OCI-LY3 (cell line): Measurements from ENCODE around the gene TMTC4.

Experiments
- H2AFZ ChIP-seq: fragments of 200-600, 300-600 bp; shearing (Covaris generic); 2 replicates; pipeline ENCODE4 v1.6.0; 2014; ENCODE audit warnings: antibody characterized with exemption, low read depth, low read length
- H3K27ac ChIP-seq: fragments of 200-600, 300-600 bp; sonication (generic); 2 replicates; pipeline ENCODE4 v1.5.1; 2014; ENCODE audit warnings: mild to moderate bottlenecking, low read length, moderate library complexity, mixed read lengths
- H3K27me3 ChIP-seq: fragments of 200-600, 300-600 bp; sonication (generic); 2 replicates; pipeline ENCODE4 v1.6.1; 2014; ENCODE audit warnings: low read depth, low read length, mixed read lengths
- H3K36me3 ChIP-seq: fragments of 200-600, 300-600 bp; sonication (generic); replicated peaks from 2 replicates; pipeline ENCODE3; 2014; ENCODE audit warnings: low read depth, low read length, mixed read lengths
- H3K4me1 ChIP-seq: fragments of 300-600, 200-600 bp; sonication (generic); 2 replicates; pipeline ENCODE4 v1.6.1; 2014; ENCODE audit warnings: low read length, mixed read lengths
- H3K4me2 ChIP-seq: fragments of 200-600, 300-600 bp; sonication (generic); 2 replicates; pipeline ENCODE4 v1.6.1; 2014; ENCODE audit warnings: low read length, mixed read lengths
- H3K4me3 ChIP-seq: fragments of 300-600, 200-600 bp; sonication (generic); 2 replicates; pipeline ENCODE4 v1.5.1; 2014; ENCODE audit warnings: antibody characterized with exemption, mild to moderate bottlenecking, low read length, moderate library complexity
- H3K79me2 ChIP-seq: fragments of 300-600, 200-600 bp; shearing (Covaris generic); 2 replicates; pipeline ENCODE4 v1.6.1; 2014; ENCODE audit warnings: mild to moderate bottlenecking, low read length, mixed read lengths
- H3K9ac ChIP-seq: fragments of 300-600, 200-600 bp; shearing (Covaris generic); 2 replicates; pipeline ENCODE4 v1.6.0; 2014; ENCODE audit warnings: mild to moderate bottlenecking, low read length, moderate library complexity
- H3K9me3 ChIP-seq: fragments of 200-600, 300-600 bp; shearing (Covaris generic); 2 replicates; pipeline ENCODE4 v1.6.1; 2014; ENCODE audit warnings: low read length, mixed read lengths; ENCODE audit not compliant: insufficient read depth
- H4K20me1 ChIP-seq: fragments of 200-600, 300-600 bp; sonication (generic); 2 replicates; pipeline ENCODE4 v1.6.1; 2016; ENCODE audit warnings: low read length, mixed read lengths; ENCODE audit not compliant: insufficient read depth
- EZH2phosphoT487 ChIP-seq: fragments of 200-600 bp; shearing (Covaris generic); IDR thresholded peaks from 2 replicates; pipeline ENCODE4 v1.6.1; 2018; ENCODE audit warnings: antibody characterized with exemption, mixed run types, low read depth
- TF ChIP-seq, protein P1 (sequence below): fragments of 200-600, 300-600 bp; sonication (generic); IDR thresholded peaks from 2 replicates; pipeline ENCODE4 v1.5.1; 2014; ENCODE audit warnings: antibody characterized with exemption, low read length, low read depth

The TMTC4 gene

DNA sequence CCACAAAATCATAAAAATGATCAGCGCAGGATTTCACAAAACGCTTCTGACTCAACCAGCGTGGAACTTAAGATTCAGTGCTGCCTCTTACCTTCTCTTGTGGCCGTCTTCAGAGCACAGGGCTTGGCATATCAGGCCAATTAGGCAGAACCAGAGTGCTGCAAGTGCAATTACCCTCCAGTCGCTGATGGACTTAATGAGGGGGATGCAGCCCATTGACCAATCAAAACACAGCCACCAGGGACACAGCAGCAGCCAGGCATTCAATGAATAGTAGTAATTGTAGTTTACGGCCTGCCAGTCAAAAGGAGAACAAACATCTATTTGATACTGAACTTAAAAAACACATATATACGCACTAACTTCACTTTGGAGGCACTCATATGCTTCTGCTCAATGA, 38.2 kb downstream of the TMTC4 start:
- no peaks in the 10 kb centered on the region for H3K27me3 ChIP-seq
- H4K20me1 ChIP-seq = no peaks in the 10 kb centered on the region
- H3K4me3 ChIP-seq = no peak overlapping the region
- H3K4me1 ChIP-seq = no peaks in the 10 kb centered on the region
- H3K9me3 ChIP-seq = no peaks in the 10 kb centered on the region
- no peaks in the 10 kb centered on the region for H3K79me2 ChIP-seq
- H3K4me2 ChIP-seq = no peak overlapping the region
- no peak overlapping the region for H2AFZ ChIP-seq
- TF ChIP-seq, protein P1, sequence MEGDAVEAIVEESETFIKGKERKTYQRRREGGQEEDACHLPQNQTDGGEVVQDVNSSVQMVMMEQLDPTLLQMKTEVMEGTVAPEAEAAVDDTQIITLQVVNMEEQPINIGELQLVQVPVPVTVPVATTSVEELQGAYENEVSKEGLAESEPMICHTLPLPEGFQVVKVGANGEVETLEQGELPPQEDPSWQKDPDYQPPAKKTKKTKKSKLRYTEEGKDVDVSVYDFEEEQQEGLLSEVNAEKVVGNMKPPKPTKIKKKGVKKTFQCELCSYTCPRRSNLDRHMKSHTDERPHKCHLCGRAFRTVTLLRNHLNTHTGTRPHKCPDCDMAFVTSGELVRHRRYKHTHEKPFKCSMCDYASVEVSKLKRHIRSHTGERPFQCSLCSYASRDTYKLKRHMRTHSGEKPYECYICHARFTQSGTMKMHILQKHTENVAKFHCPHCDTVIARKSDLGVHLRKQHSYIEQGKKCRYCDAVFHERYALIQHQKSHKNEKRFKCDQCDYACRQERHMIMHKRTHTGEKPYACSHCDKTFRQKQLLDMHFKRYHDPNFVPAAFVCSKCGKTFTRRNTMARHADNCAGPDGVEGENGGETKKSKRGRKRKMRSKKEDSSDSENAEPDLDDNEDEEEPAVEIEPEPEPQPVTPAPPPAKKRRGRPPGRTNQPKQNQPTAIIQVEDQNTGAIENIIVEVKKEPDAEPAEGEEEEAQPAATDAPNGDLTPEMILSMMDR = no peak
- no peak for TF ChIP-seq EZH2phosphoT487
- no peak overlapping the region for H3K9ac ChIP-seq
- H3K27ac ChIP-seq = no peak overlapping the region
- H3K36me3 ChIP-seq = peaks cover 63% of the 10 kb centered on the region

DNA sequence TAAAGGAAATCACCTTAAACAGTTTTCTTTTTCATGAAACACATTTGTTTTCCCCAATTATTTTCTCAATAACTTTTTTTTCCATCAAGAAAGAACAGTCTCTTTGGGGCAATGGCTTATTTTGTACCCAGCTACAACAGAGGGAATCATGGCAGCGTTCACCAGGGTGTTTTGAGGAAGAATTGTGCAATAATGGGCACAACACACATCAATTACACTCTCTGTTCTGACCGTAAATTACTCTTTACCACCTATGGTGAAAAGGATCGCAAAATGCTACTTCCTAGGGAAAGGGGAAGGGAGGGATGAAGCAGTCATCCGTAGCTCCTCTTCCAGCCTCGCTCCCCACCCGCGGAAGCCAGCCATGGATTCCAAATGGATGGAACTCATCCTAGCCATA, 38.6 kb downstream of the TMTC4 start:
- Histone ChIP-seq H3K36me3 (peaks cover 64% of the 10 kb centered on the region), H3K79me2 (no peaks in the 10 kb centered on the region), H2AFZ (no peak overlapping the region), H3K4me3 (no peak overlapping the region), H3K27me3 (no peaks in the 10 kb centered on the region), H3K9me3 (no peaks in the 10 kb centered on the region), H3K9ac (no peak overlapping the region), H3K27ac (no peak overlapping the region), H4K20me1 (no peaks in the 10 kb centered on the region), H3K4me1 (no peaks in the 10 kb centered on the region), H3K4me2 (no peak overlapping the region)
- TF ChIP-seq, protein P1 = no peak
- TF ChIP-seq EZH2phosphoT487 = no peak

DNA sequence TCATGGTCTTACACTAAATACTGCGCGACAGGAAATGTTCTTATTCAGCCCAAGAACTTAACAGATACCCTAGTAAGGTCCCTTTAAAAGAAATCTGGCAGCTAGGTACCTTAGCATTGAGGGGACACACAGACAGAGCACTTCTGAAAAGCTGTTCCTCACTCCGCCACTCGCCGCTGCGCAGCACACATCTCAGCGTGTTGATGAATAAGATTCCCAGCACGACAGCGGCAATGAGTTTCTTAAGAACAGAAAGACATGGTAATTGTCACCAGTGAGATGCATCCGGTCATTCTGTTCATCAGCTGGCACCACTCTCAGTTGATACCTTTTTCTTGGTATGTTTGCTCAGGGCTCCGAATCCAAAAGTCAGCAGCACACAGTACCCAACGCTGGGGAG, 39.9 kb downstream of the TMTC4 start:
- H2AFZ ChIP-seq = no peak overlapping the region
- no peaks in the 10 kb centered on the region for H3K9me3 ChIP-seq
- peaks cover 74% of the 10 kb centered on the region for H3K36me3 ChIP-seq
- TF ChIP-seq, protein P1 = no peak
- TF ChIP-seq EZH2phosphoT487 = no peak
- H3K4me2 ChIP-seq = no peak overlapping the region
- no peak overlapping the region for H3K4me3 ChIP-seq
- H3K9ac ChIP-seq = no peak overlapping the region
- no peaks in the 10 kb centered on the region for H4K20me1 ChIP-seq
- no peaks in the 10 kb centered on the region for H3K27me3 ChIP-seq
- no peaks in the 10 kb centered on the region for H3K79me2 ChIP-seq
- H3K27ac ChIP-seq = no peak overlapping the region
- H3K4me1 ChIP-seq = no peaks in the 10 kb centered on the region

DNA sequence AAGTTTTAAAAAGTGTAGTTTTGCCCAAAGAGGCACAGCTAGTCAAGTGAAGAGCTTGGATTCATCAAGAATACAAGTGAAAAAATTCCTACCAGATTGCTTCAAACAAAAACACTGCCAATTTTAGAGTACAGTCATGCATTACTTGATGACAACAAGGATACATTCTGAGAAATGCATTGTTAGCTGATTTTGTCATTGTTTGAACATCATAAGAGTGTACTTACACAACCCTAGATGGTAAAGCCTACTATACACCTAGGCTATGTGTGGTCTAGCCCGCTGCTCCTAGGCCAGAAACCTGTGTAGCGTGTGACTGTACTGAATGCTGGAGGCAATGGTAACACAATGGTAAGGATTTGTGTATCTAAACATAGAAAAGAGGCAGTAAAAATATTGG, 41.1 kb downstream of the TMTC4 start:
- no peaks in the 10 kb centered on the region for H3K79me2 ChIP-seq
- H2AFZ ChIP-seq = no peak overlapping the region
- no peaks in the 10 kb centered on the region for H3K9me3 ChIP-seq
- H3K4me1 ChIP-seq = no peaks in the 10 kb centered on the region
- H3K36me3 ChIP-seq = peaks cover 75% of the 10 kb centered on the region
- TF ChIP-seq, protein P1 = no peak
- no peak for TF ChIP-seq EZH2phosphoT487
- no peaks in the 10 kb centered on the region for H4K20me1 ChIP-seq
- no peak overlapping the region for H3K27ac ChIP-seq
- H3K9ac ChIP-seq = no peak overlapping the region
- H3K4me2 ChIP-seq = no peak overlapping the region
- H3K27me3 ChIP-seq = no peaks in the 10 kb centered on the region
- no peak overlapping the region for H3K4me3 ChIP-seq
